ACC112 (cell line): ENCODE measurements around the gene SLC9A4.

Source experiments
- H2AFZ ChIP-seq: fragments of 200-600 bp; sonication (generic); one replicate; pipeline ENCODE4 v1.6.0; 2017; ENCODE audit warnings: antibody characterized with exemption, low read length; ENCODE audit not compliant: unreplicated experiment
- H3K27ac ChIP-seq: fragments of 200-600 bp; sonication (generic); 2 replicates; pipeline ENCODE4 v1.5.1; 2014; ENCODE audit warnings: low read depth, mild to moderate bottlenecking, antibody characterized with exemption, low read length, moderate library complexity
- H3K27me3 ChIP-seq: fragments of 200-600 bp; sonication (generic); 2 replicates; pipeline ENCODE4 v1.6.1; 2014; ENCODE audit warnings: mild to moderate bottlenecking, antibody characterized with exemption, low read length, moderate library complexity, mixed read lengths; ENCODE audit not compliant: insufficient read depth
- H3K36me3 ChIP-seq: fragments of 200-600 bp; sonication (generic); 2 replicates; pipeline ENCODE4 v1.6.1; 2016; ENCODE audit warnings: mild to moderate bottlenecking, antibody characterized with exemption, low read length, moderate library complexity, mixed read lengths; ENCODE audit not compliant: insufficient read depth
- H3K4me1 ChIP-seq: fragments of 200-600 bp; sonication (generic); one replicate; pipeline ENCODE4 v1.6.1; 2016; ENCODE audit warnings: low read length, mixed read lengths; ENCODE audit not compliant: insufficient read depth, unreplicated experiment, control insufficient read depth
- H3K4me3 ChIP-seq: fragments of 200-600 bp; sonication (generic); 2 replicates; pipeline ENCODE4 v1.5.1; 2014; ENCODE audit warnings: mild to moderate bottlenecking, low read depth, low read length
- H3K79me2 ChIP-seq: fragments of 200-600 bp; sonication (generic); one replicate; pipeline ENCODE4 v1.6.0; 2016; ENCODE audit warnings: low read length; ENCODE audit not compliant: control insufficient read depth, unreplicated experiment, insufficient read depth

Gene SLC9A4

DNA sequence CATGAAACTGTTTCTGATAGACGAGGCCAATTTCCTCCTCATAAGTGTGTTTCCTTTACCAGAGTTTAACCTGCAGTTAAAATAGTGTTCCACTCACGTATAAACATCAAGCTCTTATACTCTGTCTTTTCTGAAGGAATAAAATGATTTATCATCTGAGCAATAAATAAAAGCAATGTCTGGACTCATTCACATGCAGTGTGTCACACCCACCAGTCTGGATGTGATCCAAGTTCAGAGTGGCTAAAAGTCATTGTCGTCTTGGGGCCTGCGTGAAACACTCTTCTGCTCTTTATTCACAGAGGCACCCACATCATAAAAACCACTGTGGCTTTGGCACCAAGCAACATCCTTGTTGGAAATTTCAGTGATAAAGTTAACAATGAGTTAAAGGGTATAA is 19.5 kb upstream of the SLC9A4 start:
- no peaks in the 10 kb centered on the region for H3K36me3 ChIP-seq

DNA sequence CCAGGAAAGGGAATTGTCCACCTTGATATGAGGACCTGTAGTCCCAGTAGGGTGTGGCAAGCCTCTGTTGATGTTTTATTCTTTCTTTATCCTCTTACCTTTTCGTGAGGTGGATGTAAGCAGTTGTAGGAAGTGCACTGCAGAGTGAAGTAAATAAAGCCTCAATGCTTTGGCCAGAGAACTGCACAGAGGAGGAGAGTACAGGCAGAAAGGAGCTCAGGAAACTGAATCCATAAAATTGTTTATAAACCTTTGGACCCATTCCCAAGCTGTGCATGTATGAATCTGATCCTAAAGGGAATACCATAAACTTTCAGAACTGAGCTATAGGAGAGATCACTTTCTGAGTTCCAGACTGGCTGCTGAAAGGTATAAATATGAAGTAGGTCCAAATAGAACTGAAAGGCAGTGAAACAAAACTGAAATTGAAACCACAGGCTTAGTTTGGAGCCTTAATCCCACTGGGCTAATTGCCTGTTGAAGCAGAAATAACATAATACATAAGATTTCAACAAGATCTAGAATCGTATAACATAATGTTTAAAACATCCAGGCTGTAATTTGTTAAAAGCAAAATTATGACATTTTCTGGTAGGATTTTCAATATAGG is 17.9 kb upstream of the SLC9A4 start:
- Histone ChIP-seq H3K36me3 (no peaks in the 10 kb centered on the region), H3K4me3 (no peak overlapping the region), H3K79me2 (no peaks in the 10 kb centered on the region), H3K4me1 (no peaks in the 10 kb centered on the region), H3K27ac (no peak overlapping the region), H3K27me3 (peaks cover 19% of the 10 kb centered on the region), H2AFZ (no peak overlapping the region)

More for the DNA sequence above, 19.5 kb upstream of the SLC9A4 start:
- H3K4me3 ChIP-seq = no peak overlapping the region
- H3K4me1 ChIP-seq = no peaks in the 10 kb centered on the region
- H3K27me3 ChIP-seq = peaks cover 4% of the 10 kb centered on the region
- H2AFZ ChIP-seq = no peak overlapping the region
- H3K27ac ChIP-seq = no peak overlapping the region
- H3K79me2 ChIP-seq = no peaks in the 10 kb centered on the region

DNA sequence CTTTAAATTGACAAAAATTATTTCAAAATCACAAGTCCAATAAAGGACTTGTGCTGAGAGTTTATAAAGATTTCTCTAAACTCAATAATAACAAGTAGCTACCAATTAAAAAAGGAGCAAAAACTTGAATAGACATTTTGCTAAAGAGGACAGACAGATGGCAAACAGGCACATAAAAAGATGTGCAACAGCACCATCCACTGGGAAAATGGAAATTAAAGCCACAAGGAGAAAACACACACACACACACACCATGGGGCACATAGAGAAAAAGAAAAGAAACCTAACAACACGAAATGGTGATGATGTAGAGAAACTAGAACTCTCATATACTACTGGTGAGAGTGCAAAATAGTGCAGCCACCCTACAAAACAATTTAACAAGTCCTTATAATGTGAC is 12.6 kb upstream of the SLC9A4 start:
- Histone ChIP-seq H3K4me3 (no peak overlapping the region), H3K27me3 (peaks cover 67% of the 10 kb centered on the region), H3K4me1 (no peaks in the 10 kb centered on the region), H3K79me2 (no peaks in the 10 kb centered on the region), H3K36me3 (no peaks in the 10 kb centered on the region), H2AFZ (no peak overlapping the region), H3K27ac (no peak overlapping the region)

DNA sequence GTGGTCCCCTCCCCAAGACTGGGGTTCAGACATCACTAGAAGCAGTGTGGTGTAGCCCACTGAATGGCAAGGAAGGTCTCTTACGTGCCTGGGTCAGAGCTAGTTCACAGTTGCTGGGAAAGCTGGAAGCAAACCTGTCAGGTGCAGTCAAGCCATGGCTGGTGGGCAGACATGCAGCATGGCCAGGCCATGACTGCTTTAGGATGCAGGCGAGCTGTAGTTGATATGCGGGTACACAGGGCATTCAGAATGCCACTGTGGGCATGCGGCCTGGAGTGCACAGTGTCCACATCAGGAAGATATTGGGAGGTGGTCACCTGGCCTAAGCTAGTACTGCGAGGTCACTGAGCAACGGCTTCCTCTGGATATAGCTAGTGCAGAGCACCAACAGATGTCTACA is 11.8 kb upstream of the SLC9A4 start:
- Histone ChIP-seq H3K27me3 (peaks cover 74% of the 10 kb centered on the region), H3K4me1 (no peaks in the 10 kb centered on the region), H3K27ac (no peak overlapping the region), H2AFZ (no peak overlapping the region), H3K36me3 (no peaks in the 10 kb centered on the region), H3K4me3 (no peak overlapping the region), H3K79me2 (no peaks in the 10 kb centered on the region)

DNA sequence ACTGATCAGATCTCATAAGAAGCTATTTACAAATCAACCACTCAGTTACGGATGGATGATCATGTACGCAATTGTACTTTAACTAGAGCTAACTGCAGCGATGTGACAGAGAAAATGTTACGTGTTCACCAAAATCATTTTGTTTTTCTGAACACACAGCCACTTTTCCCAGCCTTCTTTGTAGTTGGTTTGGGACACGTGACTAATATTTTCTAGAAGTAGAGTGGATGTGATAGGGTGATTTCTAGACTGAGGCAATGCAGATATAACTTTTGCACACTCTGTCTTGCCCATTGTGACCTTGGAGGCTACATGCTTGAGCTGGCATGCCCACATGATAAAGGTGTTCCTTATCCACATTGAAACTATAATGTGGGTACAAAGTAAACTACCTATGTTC is 9.9 kb upstream of the SLC9A4 start:
- Histone ChIP-seq H3K27me3 (peaks cover 94% of the 10 kb centered on the region), H3K79me2 (no peaks in the 10 kb centered on the region), H3K27ac (no peak overlapping the region), H3K4me1 (no peaks in the 10 kb centered on the region), H3K4me3 (no peak overlapping the region), H3K36me3 (no peaks in the 10 kb centered on the region), H2AFZ (no peak overlapping the region)

DNA sequence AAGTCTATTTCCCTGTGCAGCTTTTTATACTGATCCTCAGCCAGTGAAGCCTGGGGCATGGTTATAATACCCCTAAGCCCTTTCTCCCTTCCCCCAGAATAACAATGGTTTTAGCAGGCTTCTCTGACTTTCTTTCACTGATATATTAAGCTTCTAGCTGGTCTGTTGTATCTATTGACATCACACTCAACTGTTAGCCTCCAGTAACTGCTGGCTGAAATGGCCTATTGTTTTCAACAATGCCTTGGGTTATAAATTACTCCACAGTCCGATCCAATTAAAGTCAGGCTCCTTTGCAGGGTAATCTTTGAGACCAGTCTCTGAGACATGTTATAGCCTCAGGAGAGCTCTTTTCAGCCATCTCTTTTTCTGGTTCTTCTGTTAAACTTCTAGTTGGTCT is 2.9 kb upstream of the SLC9A4 start:
- no peak overlapping the region for H3K4me3 ChIP-seq
- no peaks in the 10 kb centered on the region for H3K36me3 ChIP-seq
- H3K27ac ChIP-seq = no peak overlapping the region
- no peak overlapping the region for H2AFZ ChIP-seq
- no peaks in the 10 kb centered on the region for H3K4me1 ChIP-seq
- no peaks in the 10 kb centered on the region for H3K79me2 ChIP-seq
- peaks cover 94% of the 10 kb centered on the region for H3K27me3 ChIP-seq

DNA sequence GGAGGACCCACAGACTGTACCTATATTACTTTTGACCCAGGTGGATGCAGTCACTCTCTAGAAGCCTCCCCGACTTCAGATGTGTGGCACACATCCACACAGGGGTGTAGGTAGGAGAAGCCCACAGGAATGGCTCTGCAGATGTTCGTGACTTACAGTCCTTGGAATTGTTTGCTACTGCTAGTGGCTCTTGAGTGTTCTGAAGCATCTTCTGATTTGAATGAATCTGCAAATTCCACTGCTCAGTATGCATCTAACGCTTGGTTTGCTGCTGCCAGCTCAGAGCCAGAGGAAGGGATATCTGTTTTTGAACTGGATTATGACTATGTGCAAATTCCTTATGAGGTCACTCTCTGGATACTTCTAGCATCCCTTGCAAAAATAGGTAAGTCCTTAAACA is 605 bp downstream of the SLC9A4 start:
- peaks cover 89% of the 10 kb centered on the region for H3K27me3 ChIP-seq
- no peaks in the 10 kb centered on the region for H3K79me2 ChIP-seq
- H3K36me3 ChIP-seq = no peaks in the 10 kb centered on the region
- H3K4me3 ChIP-seq = no peak overlapping the region
- no peak overlapping the region for H3K27ac ChIP-seq
- H2AFZ ChIP-seq = no peak overlapping the region
- no peaks in the 10 kb centered on the region for H3K4me1 ChIP-seq

DNA sequence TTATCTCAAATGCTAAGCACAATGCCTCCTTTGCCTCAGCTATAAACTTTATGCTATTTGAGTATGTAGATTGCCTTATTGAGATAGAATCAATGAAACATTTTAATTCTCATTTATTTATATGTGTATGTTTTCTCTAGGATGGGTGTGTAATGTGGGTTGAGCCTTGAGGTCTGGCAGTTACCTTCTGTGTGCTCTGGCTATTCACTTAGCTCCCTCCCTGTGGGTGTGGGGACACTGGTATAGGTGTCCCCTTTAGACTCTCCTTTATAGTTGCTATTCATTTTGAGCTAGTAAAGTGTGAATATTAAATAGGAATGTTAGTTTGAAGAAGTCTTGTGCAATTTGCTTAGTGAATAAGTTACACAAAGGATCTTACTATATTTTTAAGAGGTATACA is 1.8 kb downstream of the SLC9A4 start:
- no peaks in the 10 kb centered on the region for H3K4me1 ChIP-seq
- H3K27me3 ChIP-seq = peaks cover 80% of the 10 kb centered on the region
- no peak overlapping the region for H3K27ac ChIP-seq
- no peaks in the 10 kb centered on the region for H3K36me3 ChIP-seq
- H3K79me2 ChIP-seq = no peaks in the 10 kb centered on the region
- no peak overlapping the region for H3K4me3 ChIP-seq
- H2AFZ ChIP-seq = no peak overlapping the region

DNA sequence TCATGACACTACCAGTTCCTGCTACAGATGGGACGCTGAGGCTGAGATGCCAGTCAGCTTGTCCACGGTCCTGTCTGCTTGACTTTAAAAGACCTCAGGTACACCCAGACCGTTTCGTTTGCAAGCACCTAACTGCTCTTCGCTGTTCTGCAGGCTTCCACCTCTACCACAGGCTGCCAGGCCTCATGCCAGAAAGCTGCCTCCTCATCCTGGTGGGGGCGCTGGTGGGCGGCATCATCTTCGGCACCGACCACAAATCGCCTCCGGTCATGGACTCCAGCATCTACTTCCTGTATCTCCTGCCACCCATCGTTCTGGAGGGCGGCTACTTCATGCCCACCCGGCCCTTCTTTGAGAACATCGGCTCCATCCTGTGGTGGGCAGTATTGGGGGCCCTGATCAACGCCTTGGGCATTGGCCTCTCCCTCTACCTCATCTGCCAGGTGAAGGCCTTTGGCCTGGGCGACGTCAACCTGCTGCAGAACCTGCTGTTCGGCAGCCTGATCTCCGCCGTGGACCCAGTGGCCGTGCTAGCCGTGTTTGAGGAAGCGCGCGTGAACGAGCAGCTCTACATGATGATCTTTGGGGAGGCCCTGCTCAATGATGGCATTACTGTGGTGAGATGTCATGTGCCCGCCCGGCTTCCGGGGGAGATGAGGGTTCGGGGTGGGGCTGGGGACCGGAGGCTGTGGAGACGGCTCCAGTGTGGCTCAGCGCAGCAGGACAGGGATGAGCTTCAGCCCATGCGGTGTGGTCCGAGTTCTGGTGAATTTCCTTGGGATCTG is 5.9 kb downstream of the SLC9A4 start:
- no peaks in the 10 kb centered on the region for H3K79me2 ChIP-seq
- H3K27ac ChIP-seq = no peak overlapping the region
- no peak overlapping the region for H3K4me3 ChIP-seq
- peaks cover 45% of the 10 kb centered on the region for H3K27me3 ChIP-seq
- H2AFZ ChIP-seq = no peak overlapping the region
- H3K4me1 ChIP-seq = no peaks in the 10 kb centered on the region
- H3K36me3 ChIP-seq = no peaks in the 10 kb centered on the region

DNA sequence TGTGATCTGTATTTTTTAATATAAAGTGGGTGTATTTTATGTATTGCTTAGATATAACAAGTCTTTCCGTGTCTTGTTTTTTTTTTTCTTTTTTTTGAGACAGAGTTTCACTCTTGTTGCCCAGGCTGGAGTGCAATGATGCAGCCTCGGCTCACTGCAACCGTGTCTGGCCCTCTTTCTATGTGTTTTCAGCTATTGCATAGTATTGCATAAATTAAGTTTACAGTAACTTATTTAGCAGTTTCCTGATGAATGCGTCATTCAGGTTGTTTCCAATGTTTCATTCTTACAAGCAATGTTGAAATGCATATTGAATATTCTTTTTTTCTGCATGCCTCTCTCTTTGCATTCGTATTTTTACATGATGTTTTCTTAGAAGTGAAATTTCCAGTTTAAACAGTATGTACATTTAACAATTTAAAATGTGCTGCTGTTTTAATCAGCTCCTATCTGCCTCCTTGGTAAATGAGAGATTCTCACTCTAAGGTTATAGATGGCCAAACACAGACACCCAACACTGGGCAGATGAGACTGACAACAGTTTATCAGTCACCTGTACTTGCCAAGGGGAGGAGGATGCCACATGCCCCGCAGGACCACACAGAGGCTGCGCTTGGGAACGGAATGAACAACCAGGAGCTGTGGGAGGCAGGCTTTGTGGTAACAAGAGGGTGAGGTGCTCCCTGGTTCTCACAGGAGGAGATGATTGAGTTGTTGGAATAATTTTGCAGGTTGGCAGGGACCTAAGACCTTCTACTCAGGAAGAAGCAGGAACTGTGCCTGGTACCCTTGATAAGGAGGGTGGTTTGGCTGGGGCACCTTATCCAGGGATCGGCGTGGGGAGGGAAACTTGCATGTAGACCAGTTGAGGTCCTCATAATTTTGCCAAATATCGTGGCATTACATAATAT is 7.5 kb downstream of the SLC9A4 start:
- H3K4me3 ChIP-seq = no peak overlapping the region

More for the DNA sequence above, 7.5 kb downstream of the SLC9A4 start:
- Histone ChIP-seq H3K36me3 (no peaks in the 10 kb centered on the region), H3K4me1 (no peaks in the 10 kb centered on the region), H3K27me3 (peaks cover 31% of the 10 kb centered on the region), H2AFZ (no peak overlapping the region), H3K27ac (no peak overlapping the region), H3K79me2 (no peaks in the 10 kb centered on the region)
